Occipital lobe (tissue), 2 donors: Measurements from ENCODE around the gene CPZ. TPM values are rescaled to one million over a fixed set of nuclear protein-coding genes. Genes with fewer than 3 reads are reported as not detected.
A peak's percentile ranks its signal among the peaks of the same experiment; 100 is the strongest.

Source experiments
- DNase-seq: peaks from one replicate; lab custom pipeline; 2025; lab: John Stamatoyannopoulos, UW
- total RNA-seq: library from RNA; depleted of rRNA; stranded (reverse); fragments of >200 nt; gene quantifications from one replicate; pipeline ENCODE4 v1.2.3, GENCODE V29; 2014

Gene CPZ
- total RNA-seq, 1 donor from 2014 or later = 3.9 TPM

DNA sequence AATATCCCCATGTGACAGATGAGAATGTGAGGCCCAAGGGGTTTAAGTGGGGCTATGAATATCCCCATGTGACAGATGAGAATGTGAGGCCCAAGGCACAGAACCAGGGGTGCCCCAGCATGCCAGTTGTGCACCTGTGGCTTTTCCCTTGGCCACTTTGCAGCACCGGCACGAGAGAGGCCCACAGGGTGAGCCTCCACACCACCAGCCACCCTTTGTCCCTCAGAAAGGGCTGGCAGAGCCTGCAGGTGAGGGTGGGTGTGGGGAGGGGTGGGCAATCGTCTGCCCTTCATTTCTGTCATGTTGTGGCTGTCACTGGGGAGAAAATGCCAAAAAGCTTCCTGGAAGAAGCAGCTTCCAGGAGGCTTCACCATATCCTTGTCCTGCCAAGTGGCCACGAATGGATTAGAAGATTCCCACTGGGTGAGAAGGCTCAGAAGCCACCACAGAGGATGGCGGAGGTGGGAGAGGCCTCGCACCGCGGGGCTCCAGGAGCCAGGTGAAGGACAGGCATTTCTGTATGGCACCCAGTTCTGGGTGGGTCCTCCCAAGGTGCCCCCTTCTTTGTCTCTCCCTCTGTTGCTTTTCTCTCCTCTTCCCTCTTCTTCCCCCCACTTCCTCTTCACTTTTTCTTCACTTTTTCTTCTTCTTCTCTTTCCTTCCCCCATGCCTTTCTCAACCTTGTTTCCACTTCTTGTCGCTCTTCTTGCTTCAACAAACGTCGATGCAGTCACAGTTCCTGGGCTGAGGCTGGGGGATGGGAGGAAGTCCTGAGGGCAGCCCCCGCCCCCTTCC lies 12.8 kb upstream of the CPZ start:
- DNase-seq = no peak

- DNase-seq = no peak
These were observed 12.1 kb upstream of the CPZ start, which contains the start of gene GPR78 for GRCh38 chr4:8580321-8581093. GPR78 (plus strand) TSS chr4:8580392; CDS start chr4:8580983, 591 bp downstream.

DNA sequence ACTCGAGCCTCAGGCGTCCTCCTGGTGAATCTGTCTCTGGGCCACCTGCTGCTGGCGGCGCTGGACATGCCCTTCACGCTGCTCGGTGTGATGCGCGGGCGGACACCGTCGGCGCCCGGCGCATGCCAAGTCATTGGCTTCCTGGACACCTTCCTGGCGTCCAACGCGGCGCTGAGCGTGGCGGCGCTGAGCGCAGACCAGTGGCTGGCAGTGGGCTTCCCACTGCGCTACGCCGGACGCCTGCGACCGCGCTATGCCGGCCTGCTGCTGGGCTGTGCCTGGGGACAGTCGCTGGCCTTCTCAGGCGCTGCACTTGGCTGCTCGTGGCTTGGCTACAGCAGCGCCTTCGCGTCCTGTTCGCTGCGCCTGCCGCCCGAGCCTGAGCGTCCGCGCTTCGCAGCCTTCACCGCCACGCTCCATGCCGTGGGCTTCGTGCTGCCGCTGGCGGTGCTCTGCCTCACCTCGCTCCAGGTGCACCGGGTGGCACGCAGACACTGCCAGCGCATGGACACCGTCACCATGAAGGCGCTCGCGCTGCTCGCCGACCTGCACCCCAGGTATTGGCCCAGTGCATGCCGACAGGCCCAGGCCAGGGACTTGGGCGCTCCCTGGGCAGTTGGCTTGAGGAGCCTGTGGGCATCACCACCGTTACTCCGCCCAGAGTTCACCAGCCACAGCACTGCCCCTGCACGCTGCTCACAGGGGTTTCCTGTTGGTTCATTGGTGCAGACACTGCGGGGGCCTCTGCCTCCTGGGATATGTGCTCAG lies 11.3 kb upstream of the CPZ start:
- no peak for DNase-seq

- no peak for DNase-seq
These were observed 10.5 kb upstream of the CPZ start for GRCh38 chr4:8582016-8582415.

DNA sequence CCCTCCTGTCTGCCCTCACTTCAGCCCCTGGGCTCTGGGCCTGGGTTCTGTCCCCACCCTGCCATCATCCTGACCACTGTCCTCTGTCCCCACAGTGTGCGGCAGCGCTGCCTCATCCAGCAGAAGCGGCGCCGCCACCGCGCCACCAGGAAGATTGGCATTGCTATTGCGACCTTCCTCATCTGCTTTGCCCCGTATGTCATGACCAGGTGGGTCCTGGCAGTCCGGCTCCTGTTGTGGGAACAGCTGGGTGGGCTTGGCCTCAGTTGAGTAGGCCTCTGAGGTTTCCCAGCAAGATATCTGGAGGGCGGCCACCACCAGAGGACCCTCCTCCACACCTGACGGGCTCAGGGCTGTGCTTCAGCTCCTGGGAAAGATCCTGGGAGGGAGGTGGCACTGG lies 10.1 kb upstream of the CPZ start:
- no peak for DNase-seq

DNA sequence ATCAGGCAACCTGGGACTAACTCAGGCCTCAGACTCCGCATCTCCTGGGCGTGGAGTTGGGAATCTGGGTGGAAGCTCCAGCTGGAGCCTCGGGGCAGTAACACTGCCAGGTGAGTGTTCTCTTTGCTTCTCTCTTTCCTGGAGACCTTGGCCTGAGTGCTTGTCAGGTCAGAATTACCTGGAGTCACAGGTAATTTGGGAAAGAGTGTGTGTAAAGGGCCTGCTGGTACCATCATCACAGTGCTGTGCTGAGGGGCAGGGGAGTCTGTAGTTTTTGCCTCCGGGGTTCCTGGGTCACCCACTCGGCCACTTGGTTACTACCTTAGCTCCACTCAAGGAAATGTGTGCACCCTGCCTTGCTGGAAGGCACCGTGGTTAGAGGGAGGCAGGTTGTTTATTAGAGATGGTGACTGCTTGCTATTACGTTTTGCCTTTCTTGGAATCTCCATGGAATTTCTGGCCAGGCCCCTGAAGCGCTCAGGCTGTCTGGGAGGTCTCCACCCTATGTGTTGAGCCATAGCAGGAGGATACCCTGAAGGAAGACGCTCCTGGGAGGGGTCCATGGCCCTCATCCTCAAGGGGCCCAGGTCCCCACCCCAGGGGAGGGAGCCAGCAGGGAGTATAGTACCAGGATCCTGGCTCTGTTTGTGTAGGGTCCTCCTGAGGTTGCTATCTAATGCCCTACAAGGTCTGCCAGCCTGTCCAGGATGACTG lies 9.5 kb upstream of the CPZ start:
- no peak for DNase-seq

DNA sequence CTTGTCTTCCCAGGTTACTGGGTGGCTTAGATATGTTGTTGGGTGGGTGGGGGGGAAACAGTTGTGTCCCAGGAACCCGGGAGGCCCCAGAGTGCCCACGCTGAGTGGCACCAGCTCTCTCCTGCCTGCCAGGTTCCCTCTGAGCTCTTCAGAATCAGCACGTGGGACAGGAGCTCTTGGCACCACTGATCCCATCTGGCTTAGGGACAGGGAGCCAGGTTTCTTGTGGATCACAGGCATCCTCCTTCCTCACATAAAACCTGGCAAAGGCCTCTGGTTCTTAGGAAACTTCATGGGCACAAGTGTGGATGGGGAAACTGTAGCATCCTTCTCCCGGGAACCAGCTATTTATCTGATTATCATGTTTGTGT lies 8.9 kb upstream of the CPZ start:
- DNase-seq = no peak

GRCh38 chr4:8585186-8585585 lies 7.4 kb upstream of the CPZ start:
- DNase-seq = no peak

DNA sequence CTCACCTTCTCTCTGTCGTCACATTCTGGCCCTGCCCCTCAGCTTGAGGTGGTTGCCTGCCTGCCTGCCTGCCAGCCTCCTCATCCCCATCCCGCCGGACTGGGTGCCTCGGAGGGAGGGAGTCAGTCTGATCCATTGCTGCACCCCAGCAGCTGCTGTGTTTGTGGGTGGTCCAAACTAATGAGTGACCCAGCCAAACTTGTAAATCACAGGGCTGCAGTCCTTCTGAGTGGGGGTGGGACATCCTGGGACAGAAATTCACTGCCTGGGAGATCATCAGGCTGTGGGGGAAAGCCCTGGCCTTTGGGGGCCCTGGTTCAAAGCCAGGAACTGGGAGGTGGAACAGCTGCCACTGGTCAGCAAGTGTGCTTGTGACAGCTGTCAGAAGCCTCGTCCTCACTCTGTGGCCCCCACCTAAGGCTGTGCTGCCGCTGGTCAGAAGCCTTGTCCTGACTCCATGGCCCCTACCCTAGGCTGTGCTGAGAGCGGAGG lies 6.8 kb upstream of the CPZ start:
- no peak for DNase-seq

DNA sequence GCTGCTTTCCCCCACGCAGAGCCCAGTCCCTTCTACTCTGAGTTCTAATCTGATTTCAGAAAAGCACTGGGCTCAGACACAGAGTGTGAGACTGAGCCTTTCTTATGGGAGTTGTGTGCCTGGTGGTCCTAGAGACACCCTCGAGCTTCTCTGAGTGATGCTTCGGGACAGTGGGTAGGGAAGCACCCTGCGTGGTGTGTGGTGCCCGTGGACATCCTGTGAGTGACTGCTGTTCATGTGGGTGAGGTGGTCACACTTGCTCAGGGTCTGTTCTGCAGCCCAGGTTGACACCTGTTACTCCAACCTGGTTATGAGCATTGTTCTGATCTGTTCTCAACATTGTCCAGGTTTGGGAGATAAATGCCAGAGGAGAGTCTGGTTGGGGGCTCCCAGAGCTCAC lies 6.3 kb upstream of the CPZ start:
- DNase-seq = no peak

GRCh38 chr4:8586671-8587468 lies 5.7 kb upstream of the CPZ start:
- no peak for DNase-seq

DNA sequence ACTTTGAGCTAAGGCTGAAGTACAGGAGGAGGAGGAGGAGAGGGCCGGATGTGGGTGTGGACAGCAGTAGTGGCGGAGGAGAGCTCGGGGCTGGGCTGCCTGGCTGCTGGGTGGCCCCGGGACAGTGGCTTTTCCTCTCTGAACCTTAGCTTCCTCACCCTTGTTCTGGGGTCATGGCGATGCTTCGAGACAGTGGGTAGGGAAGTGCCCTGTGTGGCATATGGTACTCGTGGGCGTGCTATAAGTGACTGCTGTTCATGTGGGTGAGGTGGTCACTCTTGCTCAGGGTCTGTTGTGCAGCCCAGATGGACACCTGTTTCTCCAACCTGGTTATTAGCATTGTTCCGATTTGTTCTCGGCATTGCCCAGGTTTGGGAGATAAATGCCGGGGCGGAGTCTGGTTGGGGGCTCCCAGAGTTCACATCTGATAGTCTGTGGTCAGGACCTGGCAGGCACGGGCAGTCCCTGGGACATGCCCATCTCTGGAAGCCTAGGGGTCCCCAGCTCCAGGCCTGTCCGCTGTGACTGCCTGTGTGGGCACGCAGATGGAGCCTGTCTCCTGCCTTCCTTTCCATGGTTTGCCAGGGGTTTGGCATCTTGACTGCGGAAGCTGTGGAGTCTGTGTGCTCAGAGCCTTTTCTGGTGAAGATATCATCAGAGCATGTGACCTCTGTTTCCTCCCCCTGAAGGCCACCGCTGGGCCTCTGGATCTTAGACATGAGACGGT lies 4.9 kb upstream of the CPZ start:
- DNase-seq = no peak

DNA sequence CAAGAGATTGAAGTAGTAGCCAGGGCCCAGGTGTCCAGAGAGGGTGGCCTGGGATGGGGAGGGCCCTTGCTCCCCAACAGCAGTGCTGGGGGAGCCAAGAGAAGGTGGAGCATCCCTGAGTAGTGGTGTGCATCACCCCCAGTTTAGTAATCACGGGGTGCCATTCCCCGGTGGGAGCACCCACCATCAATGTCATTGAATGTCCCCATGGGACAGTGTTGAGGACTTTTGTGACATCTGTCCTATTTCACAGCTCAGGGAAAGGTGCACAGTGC lies 4.4 kb upstream of the CPZ start:
- no peak for DNase-seq

DNA sequence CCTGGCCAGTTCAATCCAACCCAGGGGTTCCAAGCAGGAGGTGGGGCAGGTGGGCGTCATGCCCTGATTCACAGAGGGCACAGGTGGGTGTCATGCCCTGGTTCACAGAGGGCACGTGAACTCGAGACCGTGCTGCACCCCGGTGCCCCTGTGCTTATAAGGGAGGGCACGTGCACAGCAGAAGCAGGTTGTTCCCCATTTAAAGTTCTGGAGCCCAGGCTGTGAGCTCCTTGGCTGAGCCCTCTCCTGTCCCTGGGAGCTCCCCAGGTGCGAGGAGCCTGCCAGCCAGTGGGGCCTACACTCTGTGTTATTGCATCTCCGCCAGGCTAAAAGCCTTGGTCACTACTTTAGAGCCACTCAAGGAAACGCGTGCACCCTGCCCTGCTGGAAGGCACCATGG lies 3.2 kb upstream of the CPZ start:
- no peak for DNase-seq

GRCh38 chr4:8589823-8590545 lies 2.6 kb upstream of the CPZ start:
- peak; percentile 15 for DNase-seq

- no peak for DNase-seq
These were observed 2.1 kb upstream of the CPZ start for GRCh38 chr4:8590546-8590880.

- DNase-seq = no peak
These were observed 1.5 kb upstream of the CPZ start for GRCh38 chr4:8591114-8591513.

DNA sequence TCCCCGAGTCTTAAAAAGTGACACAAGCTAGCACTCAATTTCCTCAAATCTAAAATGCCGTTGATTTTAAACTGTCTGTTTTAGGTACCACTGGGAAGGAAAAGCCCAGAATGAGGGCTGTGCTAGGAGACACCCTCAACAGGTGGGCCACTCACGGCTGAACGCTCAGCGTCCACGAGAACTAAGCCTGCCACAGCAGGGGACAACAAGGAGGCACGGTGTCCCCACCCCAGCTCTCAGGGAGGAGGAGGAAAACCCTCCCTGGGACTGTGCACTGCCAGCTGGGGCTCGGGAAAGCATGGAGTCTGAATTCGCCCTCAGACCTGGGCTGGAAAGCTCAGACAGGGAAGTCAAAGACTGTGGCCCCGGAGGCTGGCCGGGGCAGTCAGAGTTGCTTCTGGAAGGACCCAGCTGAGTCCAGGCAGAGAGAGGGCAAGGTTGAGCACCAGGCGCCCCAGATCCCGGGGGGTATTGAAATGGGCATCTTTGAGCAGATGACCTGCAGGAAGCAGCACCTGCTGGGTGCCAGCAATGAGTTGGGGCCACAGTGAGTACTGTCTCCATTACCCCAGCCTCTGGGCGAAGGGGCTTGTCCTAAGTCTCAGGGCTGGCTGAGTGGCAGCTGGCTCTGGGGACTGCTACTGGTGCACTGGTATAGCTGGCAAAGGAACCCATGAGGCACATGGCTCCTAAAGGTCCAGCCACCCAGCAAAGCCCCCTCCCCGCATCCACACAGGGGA lies 769 bp upstream of the CPZ start:
- DNase-seq = no peak
